Measurements from ENCODE around the gene PDLIM5.
"Not testable (repeated sequence)": the region's sequence is repeated elsewhere in the genome, so short reads cannot be mapped to it uniquely, and the experiment has no call there.

PDLIM5 gene

GRCh38 chr4:94507708-94508107 lies 56.0 kb downstream of the PDLIM5 start:
- Mint-ChIP-seq H3K4me1 (peaks cover 0 to 12% of the 10 kb centered on the region in 2 donors), H3K36me3 (peaks cover 6 to 7% of the 10 kb centered on the region in 2 donors), H3K27ac (no peak overlapping the region), H3K27me3 (no peaks in the 10 kb centered on the region), H3K4me3 (no peak overlapping the region), H3K9me3 (peaks cover 0 to 2% of the 10 kb centered on the region in 2 donors)
- DNase-seq (no peak), ATAC-seq (replicated peaks) (peak in 1 of 2 donors; percentile 39)

GRCh38 chr4:94508296-94508695 lies 56.6 kb downstream of the PDLIM5 start:
- no peak for ATAC-seq (replicated peaks)
- Mint-ChIP-seq H3K36me3 (peaks cover 7% of the 10 kb centered on the region in 2 donors), H3K27ac (no peak overlapping the region)

GRCh38 chr4:94508806-94509205 lies 57.1 kb downstream of the PDLIM5 start:
- H3K4me3 Mint-ChIP-seq: no peak overlapping the region
- no peak for ATAC-seq (replicated peaks)

More at GRCh38 chr4:94508296-94508695, 56.6 kb downstream of the PDLIM5 start:
- H3K9me3 Mint-ChIP-seq: peaks cover 0 to 2% of the 10 kb centered on the region in 2 donors
- DNase-seq: no peak
- no peaks in the 10 kb centered on the region for H3K27me3 Mint-ChIP-seq
- peaks cover 0 to 12% of the 10 kb centered on the region in 2 donors for H3K4me1 Mint-ChIP-seq
- H3K4me3 Mint-ChIP-seq: no peak overlapping the region

GRCh38 chr4:94511591-94511990 lies 59.8 kb downstream of the PDLIM5 start:
- Mint-ChIP-seq H3K4me1 (peaks cover 0 to 12% of the 10 kb centered on the region in 2 donors), H3K9me3 (peaks cover 0 to 2% of the 10 kb centered on the region in 2 donors), H3K27me3 (no peaks in the 10 kb centered on the region)

More at GRCh38 chr4:94508806-94509205, 57.1 kb downstream of the PDLIM5 start:
- H3K36me3 Mint-ChIP-seq: peaks cover 7 to 11% of the 10 kb centered on the region in 2 donors
- no peaks in the 10 kb centered on the region for H3K27me3 Mint-ChIP-seq
- peaks cover 0 to 12% of the 10 kb centered on the region in 2 donors for H3K4me1 Mint-ChIP-seq
- no peak for DNase-seq
- H3K9me3 Mint-ChIP-seq: peaks cover 0 to 2% of the 10 kb centered on the region in 2 donors
- no peak overlapping the region for H3K27ac Mint-ChIP-seq

GRCh38 chr4:94513532-94513931 lies 61.8 kb downstream of the PDLIM5 start:
- not testable (repeated sequence) for H3K36me3 Mint-ChIP-seq; H3K4me1 Mint-ChIP-seq; H3K9me3 Mint-ChIP-seq; H3K27me3 Mint-ChIP-seq; H3K27ac Mint-ChIP-seq; H3K4me3 Mint-ChIP-seq; ATAC-seq (replicated peaks); DNase-seq

More at GRCh38 chr4:94511591-94511990, 59.8 kb downstream of the PDLIM5 start:
- peaks cover 7 to 11% of the 10 kb centered on the region in 2 donors for H3K36me3 Mint-ChIP-seq
- ATAC-seq (replicated peaks): no peak
- no peak for DNase-seq
- H3K27ac Mint-ChIP-seq: no peak overlapping the region
- H3K4me3 Mint-ChIP-seq: no peak overlapping the region

GRCh38 chr4:94515365-94515764 lies 63.6 kb downstream of the PDLIM5 start:
- Mint-ChIP-seq H3K9me3 (peaks cover 0 to 2% of the 10 kb centered on the region in 2 donors), H3K4me3 (no peak overlapping the region)
- ATAC-seq (replicated peaks): no peak

GRCh38 chr4:94516067-94516466 lies 64.3 kb downstream of the PDLIM5 start:
- peaks cover 13 to 27% of the 10 kb centered on the region in 2 donors for H3K4me1 Mint-ChIP-seq
- peaks cover 0 to 2% of the 10 kb centered on the region in 2 donors for H3K9me3 Mint-ChIP-seq
- DNase-seq (no peak), ATAC-seq (replicated peaks) (no peak)
- H3K27ac Mint-ChIP-seq: no peak overlapping the region
- H3K36me3 Mint-ChIP-seq: peaks cover 5 to 7% of the 10 kb centered on the region in 2 donors
- no peak overlapping the region for H3K4me3 Mint-ChIP-seq
- H3K27me3 Mint-ChIP-seq: no peaks in the 10 kb centered on the region

More at GRCh38 chr4:94515365-94515764, 63.6 kb downstream of the PDLIM5 start:
- no peaks in the 10 kb centered on the region for H3K27me3 Mint-ChIP-seq
- no peak overlapping the region for H3K27ac Mint-ChIP-seq
- H3K4me1 Mint-ChIP-seq: peaks cover 11 to 20% of the 10 kb centered on the region in 2 donors
- DNase-seq: no peak
- H3K36me3 Mint-ChIP-seq: peaks cover 5 to 7% of the 10 kb centered on the region in 2 donors

- Mint-ChIP-seq H3K36me3 (peaks cover 5 to 7% of the 10 kb centered on the region in 2 donors), H3K27ac (no peak overlapping the region), H3K4me3 (no peak overlapping the region), H3K27me3 (no peaks in the 10 kb centered on the region), H3K9me3 (peaks cover 0 to 2% of the 10 kb centered on the region in 2 donors), H3K4me1 (peaks cover 13 to 30% of the 10 kb centered on the region in 2 donors)
- ATAC-seq (replicated peaks) (no peak), DNase-seq (no peak)
These were observed 65.3 kb downstream of the PDLIM5 start for GRCh38 chr4:94516999-94517398.

- H3K9me3 Mint-ChIP-seq: peaks cover 0 to 2% of the 10 kb centered on the region in 2 donors
- H3K4me3 Mint-ChIP-seq: no peak overlapping the region
These were observed 65.8 kb downstream of the PDLIM5 start for GRCh38 chr4:94517492-94517891.

GRCh38 chr4:94519019-94519418 lies 67.3 kb downstream of the PDLIM5 start:
- peak; percentile 56 to 63 for ATAC-seq (replicated peaks)
- H3K4me3 Mint-ChIP-seq: no peak overlapping the region
- H3K27ac Mint-ChIP-seq: no peak overlapping the region
- H3K36me3 Mint-ChIP-seq: no peaks in the 10 kb centered on the region
- DNase-seq: no peak
- no peaks in the 10 kb centered on the region for H3K27me3 Mint-ChIP-seq
- H3K9me3 Mint-ChIP-seq: no peaks in the 10 kb centered on the region
- peaks cover 13 to 30% of the 10 kb centered on the region in 2 donors for H3K4me1 Mint-ChIP-seq

More at GRCh38 chr4:94517492-94517891, 65.8 kb downstream of the PDLIM5 start:
- DNase-seq (no peak), ATAC-seq (replicated peaks) (no peak)
- Mint-ChIP-seq H3K27me3 (no peaks in the 10 kb centered on the region), H3K4me1 (peaks cover 13 to 30% of the 10 kb centered on the region in 2 donors), H3K27ac (no peak overlapping the region), H3K36me3 (peaks cover 2 to 7% of the 10 kb centered on the region in 2 donors)

GRCh38 chr4:94519925-94520789 lies 68.4 kb downstream of the PDLIM5 start:
- no peaks in the 10 kb centered on the region for H3K27me3 Mint-ChIP-seq
- H3K9me3 Mint-ChIP-seq: no peaks in the 10 kb centered on the region
- DNase-seq (no peak), ATAC-seq (replicated peaks) (peak; percentile 50 to 52)
- peaks cover 13 to 30% of the 10 kb centered on the region in 2 donors for H3K4me1 Mint-ChIP-seq
- H3K4me3 Mint-ChIP-seq: no peak overlapping the region
- H3K36me3 Mint-ChIP-seq: no peaks in the 10 kb centered on the region
- no peak overlapping the region for H3K27ac Mint-ChIP-seq

- no peaks in the 10 kb centered on the region for H3K27me3 Mint-ChIP-seq
- H3K36me3 Mint-ChIP-seq: peaks cover 2 to 8% of the 10 kb centered on the region in 2 donors
- no peak for ATAC-seq (replicated peaks)
- H3K4me1 Mint-ChIP-seq: peaks cover 13 to 30% of the 10 kb centered on the region in 2 donors
- no peaks in the 10 kb centered on the region for H3K9me3 Mint-ChIP-seq
- DNase-seq: no peak
- H3K4me3 Mint-ChIP-seq: no peak overlapping the region
- H3K27ac Mint-ChIP-seq: no peak overlapping the region
These were observed 71.4 kb downstream of the PDLIM5 start for GRCh38 chr4:94523033-94523580.

- H3K4me1 Mint-ChIP-seq: peaks cover 13 to 28% of the 10 kb centered on the region in 2 donors
These were observed 71.9 kb downstream of the PDLIM5 start for GRCh38 chr4:94523617-94524016.

GRCh38 chr4:94525993-94526728 lies 74.4 kb downstream of the PDLIM5 start:
- ATAC-seq (replicated peaks): no peak
- no peak for DNase-seq
- no peak overlapping the region for H3K27ac Mint-ChIP-seq
- no peaks in the 10 kb centered on the region for H3K27me3 Mint-ChIP-seq
- H3K4me3 Mint-ChIP-seq: no peak overlapping the region
- H3K4me1 Mint-ChIP-seq: peaks cover 0 to 3% of the 10 kb centered on the region in 2 donors
- H3K36me3 Mint-ChIP-seq: peaks cover 7 to 9% of the 10 kb centered on the region in 2 donors
- H3K9me3 Mint-ChIP-seq: no peaks in the 10 kb centered on the region

More at GRCh38 chr4:94523617-94524016, 71.9 kb downstream of the PDLIM5 start:
- Mint-ChIP-seq H3K9me3 (no peaks in the 10 kb centered on the region), H3K27ac (no peak overlapping the region), H3K27me3 (no peaks in the 10 kb centered on the region), H3K36me3 (peaks cover 4 to 9% of the 10 kb centered on the region in 2 donors), H3K4me3 (no peak overlapping the region)
- ATAC-seq (replicated peaks) (no peak), DNase-seq (no peak)
